Measurements from ENCODE around the gene TMEM51.

DNA sequence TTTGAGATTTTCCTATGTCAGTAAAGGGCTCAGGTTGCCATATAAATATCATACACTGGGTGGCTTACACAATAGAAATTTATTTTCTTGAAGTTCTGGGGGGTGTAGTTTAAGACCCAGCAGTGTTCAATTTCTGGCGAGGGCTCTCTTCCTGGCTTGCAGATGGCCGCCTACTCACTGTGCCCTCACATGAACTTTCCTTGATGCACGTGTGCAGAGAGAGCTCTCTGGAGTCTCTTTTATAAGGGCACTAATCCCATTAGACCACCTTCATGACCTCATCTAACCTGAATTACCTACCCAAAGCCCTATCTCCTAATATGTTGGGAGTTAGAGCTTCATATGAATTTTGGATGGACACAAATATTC is 21.1 kb downstream of the TMEM51 start:
- TF ChIP-seq POLR2A (IDR thresholded peaks at IDR 0.05) (no peak), EP300 (IDR thresholded peaks at IDR 0.05) (no peak)

Data from tibial nerve (tissue), 3 donors.